Measurements from ENCODE around the gene TMEM167A. TPM values are rescaled to one million over a fixed set of nuclear protein-coding genes. Genes with fewer than 3 reads are reported as not detected.

The TMEM167A gene
- total and polyA plus RNA-seq, 2 experiments from 2014 or later: 179 to 267 TPM

DNA sequence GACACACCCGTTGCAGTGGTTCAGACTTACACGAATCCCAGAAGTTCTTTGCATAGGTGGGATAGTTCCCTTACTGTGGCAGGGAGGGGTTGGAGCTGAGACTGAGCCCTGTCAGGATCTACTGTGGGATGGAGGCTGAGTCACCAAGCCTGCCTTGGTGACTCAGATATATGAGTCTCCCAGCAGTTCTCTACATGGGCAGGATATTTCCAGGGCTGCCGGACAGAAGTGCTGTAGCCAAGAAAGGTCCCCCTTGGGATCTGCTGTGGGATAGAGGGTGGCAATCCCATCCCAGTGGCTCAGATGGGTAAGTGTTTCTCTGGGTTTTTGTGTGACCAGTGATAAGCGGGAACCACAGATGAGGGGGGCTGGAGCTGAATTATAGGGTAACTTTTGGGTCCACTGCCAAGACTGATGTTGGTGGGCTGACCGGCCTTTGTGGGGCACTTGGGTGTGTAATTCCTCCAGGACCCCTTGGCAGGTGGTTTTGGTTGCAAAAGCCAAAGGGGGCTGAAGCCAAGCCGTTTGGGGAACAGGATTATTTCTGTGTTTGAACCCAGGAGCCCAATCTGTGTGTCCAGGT, 18.9 kb upstream of the TMEM167A start (continued):
- TF ChIP-seq, protein P1, sequence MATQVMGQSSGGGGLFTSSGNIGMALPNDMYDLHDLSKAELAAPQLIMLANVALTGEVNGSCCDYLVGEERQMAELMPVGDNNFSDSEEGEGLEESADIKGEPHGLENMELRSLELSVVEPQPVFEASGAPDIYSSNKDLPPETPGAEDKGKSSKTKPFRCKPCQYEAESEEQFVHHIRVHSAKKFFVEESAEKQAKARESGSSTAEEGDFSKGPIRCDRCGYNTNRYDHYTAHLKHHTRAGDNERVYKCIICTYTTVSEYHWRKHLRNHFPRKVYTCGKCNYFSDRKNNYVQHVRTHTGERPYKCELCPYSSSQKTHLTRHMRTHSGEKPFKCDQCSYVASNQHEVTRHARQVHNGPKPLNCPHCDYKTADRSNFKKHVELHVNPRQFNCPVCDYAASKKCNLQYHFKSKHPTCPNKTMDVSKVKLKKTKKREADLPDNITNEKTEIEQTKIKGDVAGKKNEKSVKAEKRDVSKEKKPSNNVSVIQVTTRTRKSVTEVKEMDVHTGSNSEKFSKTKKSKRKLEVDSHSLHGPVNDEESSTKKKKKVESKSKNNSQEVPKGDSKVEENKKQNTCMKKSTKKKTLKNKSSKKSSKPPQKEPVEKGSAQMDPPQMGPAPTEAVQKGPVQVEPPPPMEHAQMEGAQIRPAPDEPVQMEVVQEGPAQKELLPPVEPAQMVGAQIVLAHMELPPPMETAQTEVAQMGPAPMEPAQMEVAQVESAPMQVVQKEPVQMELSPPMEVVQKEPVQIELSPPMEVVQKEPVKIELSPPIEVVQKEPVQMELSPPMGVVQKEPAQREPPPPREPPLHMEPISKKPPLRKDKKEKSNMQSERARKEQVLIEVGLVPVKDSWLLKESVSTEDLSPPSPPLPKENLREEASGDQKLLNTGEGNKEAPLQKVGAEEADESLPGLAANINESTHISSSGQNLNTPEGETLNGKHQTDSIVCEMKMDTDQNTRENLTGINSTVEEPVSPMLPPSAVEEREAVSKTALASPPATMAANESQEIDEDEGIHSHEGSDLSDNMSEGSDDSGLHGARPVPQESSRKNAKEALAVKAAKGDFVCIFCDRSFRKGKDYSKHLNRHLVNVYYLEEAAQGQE (IDR thresholded peaks at IDR 0.05; ENCODE audit: unreplicated experiment): no peak
- TF ChIP-seq POLR2AphosphoS5 (IDR thresholded peaks at IDR 0.05; ENCODE audit: low read depth) (no peak), ZNF114 (CRISPR knock-in tag; IDR thresholded peaks at IDR 0.05) (no peak)

DNA sequence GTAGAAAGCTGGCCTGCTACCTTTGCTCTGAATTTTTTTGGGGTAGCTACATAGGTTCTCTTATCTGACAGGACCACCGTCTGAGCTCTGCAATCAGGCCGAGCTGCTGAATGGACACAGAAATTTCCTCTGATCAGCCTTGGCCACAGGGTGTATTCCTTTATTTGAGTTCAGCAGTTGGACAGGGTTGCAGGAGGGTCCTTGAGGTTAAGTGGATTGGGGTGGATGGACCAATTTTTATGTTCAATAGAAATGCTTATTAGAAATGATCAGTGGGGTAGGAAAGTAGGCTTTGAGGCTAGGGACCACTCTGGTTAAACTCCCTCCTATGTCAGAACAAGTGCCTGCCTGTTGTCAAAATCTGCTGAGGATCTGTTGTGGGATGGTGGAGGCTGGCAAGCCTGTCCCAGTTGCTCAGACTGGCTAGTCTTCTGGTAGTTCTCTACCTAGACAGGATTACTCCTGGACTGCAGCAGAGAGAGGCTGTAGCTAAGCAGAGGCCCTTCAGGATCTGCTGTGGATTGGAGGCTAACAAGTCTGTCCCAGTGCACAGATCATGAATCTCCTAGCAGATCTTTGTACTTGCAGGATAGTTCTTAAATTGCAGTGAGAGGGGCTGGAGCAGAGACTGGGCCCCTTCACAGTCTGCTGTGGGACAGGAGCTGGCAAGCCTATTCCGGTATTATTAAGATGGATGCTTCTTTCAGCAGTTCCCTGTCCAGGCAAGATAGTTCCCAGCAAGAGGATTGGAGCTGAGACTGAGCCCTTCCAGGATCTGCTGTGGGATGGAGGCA, 18.2 kb upstream of the TMEM167A start:
- peaks cover 7% of the 10 kb centered on the region; the same call in 1 of the 2 replicates for H3K36me3 ChIP-seq (ENCODE audit: insufficient read depth)
- H3K27me3 Mint-ChIP-seq (ENCODE audit: insufficient read depth, low read depth, poor library complexity): peaks cover 1% of the 10 kb centered on the region
- no peak overlapping the region for H3K27ac ChIP-seq (ENCODE audit: low read depth)
- no peaks in the 10 kb centered on the region for H3K27me3 ChIP-seq (ENCODE audit: insufficient read depth)
- no peaks in the 10 kb centered on the region for H3F3A ChIP-seq (replicated peaks; ENCODE audit: low read depth)
- peaks cover 36% of the 10 kb centered on the region for H3K36me3 Mint-ChIP-seq (ENCODE audit: low read depth)
- no peaks in the 10 kb centered on the region for H4K20me1 ChIP-seq (replicated peaks; ENCODE audit: insufficient read depth)
- H3K27ac Mint-ChIP-seq: no peak overlapping the region
- peaks cover 31% of the 10 kb centered on the region for H3K9me3 Mint-ChIP-seq
- H3K4me1 Mint-ChIP-seq: peaks cover 13% of the 10 kb centered on the region; the same call in 2 of the 3 replicates
- no peak overlapping the region for H2AFZ ChIP-seq
- peaks cover 7% of the 10 kb centered on the region for H3K4me1 ChIP-seq (ENCODE audit: insufficient read depth)
- no peak overlapping the region for H3K4me3 ChIP-seq
- ATAC-seq (no peak), DNase-seq (ENCODE audit: low spot score) (no peak)
- no peak overlapping the region for H3K4me2 ChIP-seq
- no peak overlapping the region for H3K4me3 Mint-ChIP-seq
- H3K79me2 ChIP-seq (replicated peaks; ENCODE audit: insufficient read depth): no peaks in the 10 kb centered on the region; the same call in 1 of the 2 replicates
- peaks cover 7% of the 10 kb centered on the region; the same call in 1 of the 2 replicates for H3K9me2 ChIP-seq (ENCODE audit: insufficient read depth)
- TF ChIP-seq ZNF114 (CRISPR knock-in tag; IDR thresholded peaks at IDR 0.05) (no peak), NANOG (IDR thresholded peaks at IDR 0.05; ENCODE audit: borderline replicate concordance) (no peak), JUNB (IDR thresholded peaks at IDR 0.05; ENCODE audit: unreplicated experiment) (no peak)
- TF ChIP-seq, protein P2, sequence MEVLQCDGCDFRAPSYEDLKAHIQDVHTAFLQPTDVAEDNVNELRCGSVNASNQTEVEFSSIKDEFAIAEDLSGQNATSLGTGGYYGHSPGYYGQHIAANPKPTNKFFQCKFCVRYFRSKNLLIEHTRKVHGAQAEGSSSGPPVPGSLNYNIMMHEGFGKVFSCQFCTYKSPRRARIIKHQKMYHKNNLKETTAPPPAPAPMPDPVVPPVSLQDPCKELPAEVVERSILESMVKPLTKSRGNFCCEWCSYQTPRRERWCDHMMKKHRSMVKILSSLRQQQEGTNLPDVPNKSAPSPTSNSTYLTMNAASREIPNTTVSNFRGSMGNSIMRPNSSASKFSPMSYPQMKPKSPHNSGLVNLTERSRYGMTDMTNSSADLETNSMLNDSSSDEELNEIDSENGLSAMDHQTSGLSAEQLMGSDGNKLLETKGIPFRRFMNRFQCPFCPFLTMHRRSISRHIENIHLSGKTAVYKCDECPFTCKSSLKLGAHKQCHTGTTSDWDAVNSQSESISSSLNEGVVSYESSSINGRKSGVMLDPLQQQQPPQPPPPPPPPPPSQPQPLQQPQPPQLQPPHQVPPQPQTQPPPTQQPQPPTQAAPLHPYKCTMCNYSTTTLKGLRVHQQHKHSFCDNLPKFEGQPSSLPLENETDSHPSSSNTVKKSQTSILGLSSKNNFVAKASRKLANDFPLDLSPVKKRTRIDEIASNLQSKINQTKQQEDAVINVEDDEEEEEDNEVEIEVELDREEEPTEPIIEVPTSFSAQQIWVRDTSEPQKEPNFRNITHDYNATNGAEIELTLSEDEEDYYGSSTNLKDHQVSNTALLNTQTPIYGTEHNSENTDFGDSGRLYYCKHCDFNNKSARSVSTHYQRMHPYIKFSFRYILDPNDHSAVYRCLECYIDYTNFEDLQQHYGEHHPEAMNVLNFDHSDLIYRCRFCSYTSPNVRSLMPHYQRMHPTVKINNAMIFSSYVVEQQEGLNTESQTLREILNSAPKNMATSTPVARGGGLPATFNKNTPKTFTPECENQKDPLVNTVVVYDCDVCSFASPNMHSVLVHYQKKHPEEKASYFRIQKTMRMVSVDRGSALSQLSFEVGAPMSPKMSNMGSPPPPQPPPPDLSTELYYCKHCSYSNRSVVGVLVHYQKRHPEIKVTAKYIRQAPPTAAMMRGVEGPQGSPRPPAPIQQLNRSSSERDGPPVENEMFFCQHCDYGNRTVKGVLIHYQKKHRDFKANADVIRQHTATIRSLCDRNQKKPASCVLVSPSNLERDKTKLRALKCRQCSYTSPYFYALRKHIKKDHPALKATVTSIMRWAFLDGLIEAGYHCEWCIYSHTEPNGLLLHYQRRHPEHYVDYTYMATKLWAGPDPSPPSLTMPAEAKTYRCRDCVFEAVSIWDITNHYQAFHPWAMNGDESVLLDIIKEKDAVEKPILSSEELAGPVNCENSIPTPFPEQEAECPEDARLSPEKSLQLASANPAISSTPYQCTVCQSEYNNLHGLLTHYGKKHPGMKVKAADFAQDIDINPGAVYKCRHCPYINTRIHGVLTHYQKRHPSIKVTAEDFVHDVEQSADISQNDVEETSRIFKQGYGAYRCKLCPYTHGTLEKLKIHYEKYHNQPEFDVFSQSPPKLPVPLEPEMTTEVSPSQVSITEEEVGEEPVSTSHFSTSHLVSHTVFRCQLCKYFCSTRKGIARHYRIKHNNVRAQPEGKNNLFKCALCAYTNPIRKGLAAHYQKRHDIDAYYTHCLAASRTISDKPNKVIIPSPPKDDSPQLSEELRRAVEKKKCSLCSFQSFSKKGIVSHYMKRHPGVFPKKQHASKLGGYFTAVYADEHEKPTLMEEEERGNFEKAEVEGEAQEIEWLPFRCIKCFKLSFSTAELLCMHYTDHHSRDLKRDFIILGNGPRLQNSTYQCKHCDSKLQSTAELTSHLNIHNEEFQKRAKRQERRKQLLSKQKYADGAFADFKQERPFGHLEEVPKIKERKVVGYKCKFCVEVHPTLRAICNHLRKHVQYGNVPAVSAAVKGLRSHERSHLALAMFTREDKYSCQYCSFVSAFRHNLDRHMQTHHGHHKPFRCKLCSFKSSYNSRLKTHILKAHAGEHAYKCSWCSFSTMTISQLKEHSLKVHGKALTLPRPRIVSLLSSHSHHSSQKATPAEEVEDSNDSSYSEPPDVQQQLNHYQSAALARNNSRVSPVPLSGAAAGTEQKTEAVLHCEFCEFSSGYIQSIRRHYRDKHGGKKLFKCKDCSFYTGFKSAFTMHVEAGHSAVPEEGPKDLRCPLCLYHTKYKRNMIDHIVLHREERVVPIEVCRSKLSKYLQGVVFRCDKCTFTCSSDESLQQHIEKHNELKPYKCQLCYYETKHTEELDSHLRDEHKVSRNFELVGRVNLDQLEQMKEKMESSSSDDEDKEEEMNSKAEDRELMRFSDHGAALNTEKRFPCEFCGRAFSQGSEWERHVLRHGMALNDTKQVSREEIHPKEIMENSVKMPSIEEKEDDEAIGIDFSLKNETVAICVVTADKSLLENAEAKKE (CRISPR knock-in tag; IDR thresholded peaks at IDR 0.05): no peak

Data from GM23338 (cell line).